ENCODE results near the gene CNTN5.
A peak's percentile ranks its signal among the peaks of the same experiment; 100 is the strongest.

The CNTN5 gene

GRCh38 chr11:99065121-99065520 lies 44.4 kb downstream of the CNTN5 start:
- POLR2A ChIA-PET = no interaction called here
- DNase-seq (ENCODE audit: extremely low spot score) = no peak
- TF ChIP-seq CTCF (IDR thresholded peaks at IDR 0.05; ENCODE audit: control extremely low read depth, extremely low read depth, low read depth, missing control alignments) = no peak
- CTCF ChIA-PET = no interaction called here

GRCh38 chr11:99066618-99067317 lies 46.0 kb downstream of the CNTN5 start:
- TF ChIP-seq CTCF (IDR thresholded peaks at IDR 0.05; ENCODE audit: control extremely low read depth, extremely low read depth, low read depth, missing control alignments) = no peak
- ChIA-PET POLR2A (no interaction called here), CTCF (interaction anchor here (1.7 kb wide), 1 partner anchor 19 kb away, joined by 3 read pairs; no protein-coding TSS in a partner anchor)

GRCh38 chr11:99068832-99069231 lies 48.1 kb downstream of the CNTN5 start:
- TF ChIP-seq CTCF (IDR thresholded peaks at IDR 0.05; ENCODE audit: control extremely low read depth, extremely low read depth, low read depth, missing control alignments) = no peak
- no peak for DNase-seq (ENCODE audit: extremely low spot score)
- POLR2A ChIA-PET = no interaction called here
- CTCF ChIA-PET = interaction anchor here (1.2 kb wide), 1 partner anchor 53 kb away, joined by 4 read pairs; no protein-coding TSS in a partner anchor

More at GRCh38 chr11:99066618-99067317, 46.0 kb downstream of the CNTN5 start:
- no peak for DNase-seq (ENCODE audit: extremely low spot score)

- DNase-seq (ENCODE audit: extremely low spot score) = no peak
- peak; percentile 3 for TF ChIP-seq CTCF (IDR thresholded peaks at IDR 0.05; ENCODE audit: control extremely low read depth, extremely low read depth, low read depth, missing control alignments)
- CTCF ChIA-PET = interaction anchor here (1.2 to 1.5 kb wide), 2 partner anchors 32 to 54 kb away, joined by 4 read pairs; no protein-coding TSS in a partner anchor
- POLR2A ChIA-PET = no interaction called here
These were observed 49.2 kb downstream of the CNTN5 start for GRCh38 chr11:99069856-99070444.

GRCh38 chr11:99079576-99079975 lies 58.8 kb downstream of the CNTN5 start:
- ChIA-PET CTCF (no interaction called here), POLR2A (no interaction called here)
- DNase-seq (ENCODE audit: extremely low spot score) = no peak
- no peak for TF ChIP-seq CTCF (IDR thresholded peaks at IDR 0.05; ENCODE audit: control extremely low read depth, extremely low read depth, low read depth, missing control alignments)

- ChIA-PET CTCF (interaction anchor here (1.0 to 1.1 kb wide), 2 partner anchors 12 to 22 kb away, joined by 3 to 4 read pairs; no protein-coding TSS in a partner anchor), POLR2A (no interaction called here)
- no peak for DNase-seq (ENCODE audit: extremely low spot score)
- no peak for TF ChIP-seq CTCF (IDR thresholded peaks at IDR 0.05; ENCODE audit: control extremely low read depth, extremely low read depth, low read depth, missing control alignments)
These were observed 59.4 kb downstream of the CNTN5 start for GRCh38 chr11:99080154-99080553.
